ENCODE measurements around the gene ST7L. TPM values are rescaled to one million over a fixed set of nuclear protein-coding genes. Genes with fewer than 3 reads are reported as not detected.

ST7L gene
- total and polyA plus RNA-seq, 2 experiments from 2014 or later = 13.9 to 21.0 TPM

GRCh38 chr1:112477550-112477949, 141.4 kb downstream of the ST7L start:
- H3K79me2 ChIP-seq (ENCODE audit: insufficient read depth) = no peaks in the 10 kb centered on the region

More at GRCh38 chr1:112477550-112477949, 141.4 kb downstream of the ST7L start:
- Histone ChIP-seq H3F3A (ENCODE audit: insufficient read depth) (no peaks in the 10 kb centered on the region), H3K4me1 (ENCODE audit: insufficient read depth) (no peaks in the 10 kb centered on the region), H3K4me2 (ENCODE audit: unreplicated experiment) (no peak overlapping the region), H3K27me3 (replicated peaks; ENCODE audit: insufficient read depth) (no peaks in the 10 kb centered on the region), H3K27ac (no peak overlapping the region), H2AFZ (no peak overlapping the region), H4K20me1 (ENCODE audit: insufficient read depth) (no peaks in the 10 kb centered on the region), H3K9me2 (ENCODE audit: insufficient read depth) (no peaks in the 10 kb centered on the region), H3K4me3 (no peak overlapping the region), H3K9ac (no peak overlapping the region), H3K36me3 (ENCODE audit: low read depth) (no peaks in the 10 kb centered on the region), H3K9me3 (ENCODE audit: low read depth) (peaks cover 5% of the 10 kb centered on the region)
- TF ChIP-seq EZH2 (IDR thresholded peaks at IDR 0.05; ENCODE audit: insufficient read depth, poor library complexity, severe bottlenecking) = no peak
- TF ChIP-seq EZH2phosphoT487 (IDR thresholded peaks at IDR 0.05; ENCODE audit: insufficient read depth, low read depth) = no peak
- in situ Hi-C loops (cut with MboI) = no loop called here
- DNase-seq = no peak

Small RNA genes within 50 kb of the gene (small RNA-seq; reads per million reads assigned to genes)
- not detected for gene RNU7-70P (ENCODE audit: low read depth, low replicate concordance)

Other genes starting within 250 kb of the ST7L start
- 19.2 and 24.3 TPM in 2 replicates for gene CTTNBP2NL, start 222.9 kb downstream of the ST7L start, total RNA-seq (2014; rRNA removed; shearing (Covaris generic))
- gene CTTNBP2NL, start 222.9 kb downstream of the ST7L start, polyA plus RNA-seq (2016; fragmentation: Nextera tagmentation; extraction: Ambion mirVana) = 32.9 and 38.4 TPM in 2 replicates
- 0.13 and 2.1 TPM in 2 replicates for gene WNT2B, start 110.2 kb downstream of the ST7L start, total RNA-seq (2014; rRNA removed; shearing (Covaris generic))
- 0.43 and 0.61 TPM in 2 replicates for gene WNT2B, start 110.2 kb downstream of the ST7L start, polyA plus RNA-seq (2016; fragmentation: Nextera tagmentation; extraction: Ambion mirVana)
- 266 and 273 TPM in 2 replicates for gene CAPZA1, start 691 bp upstream of the ST7L start, total RNA-seq (2014; rRNA removed; shearing (Covaris generic))
- gene CAPZA1, start 691 bp upstream of the ST7L start, polyA plus RNA-seq (2016; fragmentation: Nextera tagmentation; extraction: Ambion mirVana) = 279 and 286 TPM in 2 replicates
- gene MOV10, start 55.5 kb upstream of the ST7L start, total RNA-seq (2014; rRNA removed; shearing (Covaris generic)) = 16.5 and 24.9 TPM in 2 replicates
- 29.1 and 31.1 TPM in 2 replicates for gene MOV10, start 55.5 kb upstream of the ST7L start, polyA plus RNA-seq (2016; fragmentation: Nextera tagmentation; extraction: Ambion mirVana)
- 486 and 625 TPM in 2 replicates for gene RHOC, start 88.0 kb upstream of the ST7L start, total RNA-seq (2014; rRNA removed; shearing (Covaris generic))
- gene RHOC, start 88.0 kb upstream of the ST7L start, polyA plus RNA-seq (2016; fragmentation: Nextera tagmentation; extraction: Ambion mirVana) = 711 and 762 TPM in 2 replicates
- 0.13 and 0.54 TPM in 2 replicates for gene PPM1J, start 96.2 kb upstream of the ST7L start, total RNA-seq (2014; rRNA removed; shearing (Covaris generic))
- 0.95 and 1.5 TPM in 2 replicates for gene PPM1J, start 96.2 kb upstream of the ST7L start, polyA plus RNA-seq (2016; fragmentation: Nextera tagmentation; extraction: Ambion mirVana)

Data from GM23248 (cell line).